Skin of body (tissue), 2 donors: Measurements from ENCODE around the gene EFEMP2. TPM values are rescaled to one million over a fixed set of nuclear protein-coding genes. Genes with fewer than 3 reads are reported as not detected.

Experiments
- DNase-seq: peaks from one replicate; lab custom pipeline; 2025; lab: John Stamatoyannopoulos, UW
- total RNA-seq: library from RNA; depleted of rRNA; stranded (reverse); fragments of >200 nt; gene quantifications from one replicate; pipeline ENCODE4 v1.2.3, GENCODE V29; 2014

EFEMP2 gene
- total RNA-seq, 1 donor from 2014 or later, result 33.6 TPM

- no peak for DNase-seq
These were observed 12.6 kb upstream of the EFEMP2 start for GRCh38 chr11:65885231-65885630.

- peak; percentile 34 for DNase-seq
These were observed 12.1 kb upstream of the EFEMP2 start for GRCh38 chr11:65884716-65885092.

GRCh38 chr11:65883786-65884715, 11.5 kb upstream of the EFEMP2 start:
- DNase-seq, result no peak

GRCh38 chr11:65883058-65883761, 10.6 kb upstream of the EFEMP2 start:
- no peak for DNase-seq

GRCh38 chr11:65882120-65883057, 9.8 kb upstream of the EFEMP2 start:
- no peak for DNase-seq

- DNase-seq, result no peak
These were observed 8.3 kb upstream of the EFEMP2 start for GRCh38 chr11:65880844-65881421.

GRCh38 chr11:65880027-65880426, 7.4 kb upstream of the EFEMP2 start:
- DNase-seq, result no peak

GRCh38 chr11:65879617-65880016, 7.0 kb upstream of the EFEMP2 start, which contains the start of gene CTSW:
Gene CTSW, plus strand, starts transcription at chr11:65879837. Its CDS starts 18 bp downstream, at chr11:65879855.
- no peak for DNase-seq

- peak; percentile 89 for DNase-seq
These were observed 937 bp upstream of the EFEMP2 start for GRCh38 chr11:65873318-65874156.

GRCh38 chr11:65871811-65872548, 620 bp downstream of the EFEMP2 start:
- DNase-seq, result no peak

- DNase-seq, result no peak
These were observed 1.6 kb downstream of the EFEMP2 start for GRCh38 chr11:65870706-65871681.

- DNase-seq, result no peak
These were observed 2.3 kb downstream of the EFEMP2 start for GRCh38 chr11:65870307-65870658.

GRCh38 chr11:65869643-65870306, 2.8 kb downstream of the EFEMP2 start:
- DNase-seq, result no peak

- DNase-seq, result no peak
These were observed 3.7 kb downstream of the EFEMP2 start for GRCh38 chr11:65868907-65869306.

GRCh38 chr11:65868076-65868667, 4.4 kb downstream of the EFEMP2 start:
- DNase-seq, result no peak

GRCh38 chr11:65867284-65868071, 5.1 kb downstream of the EFEMP2 start:
- no peak for DNase-seq
